ENCODE results near the gene PPP1R3F. TPM values are rescaled to one million over a fixed set of nuclear protein-coding genes. Genes with fewer than 3 reads are reported as not detected.
A peak's percentile ranks its signal among the peaks of the same experiment; 100 is the strongest.

The PPP1R3F gene
- total and polyA plus RNA-seq, 9 of the 15 experiments (the other 6 are each of a cell fraction or from before 2014, with no cell fraction given) = 0.03 to 0.91 (median 0.43) TPM; not detected in 1

DNA sequence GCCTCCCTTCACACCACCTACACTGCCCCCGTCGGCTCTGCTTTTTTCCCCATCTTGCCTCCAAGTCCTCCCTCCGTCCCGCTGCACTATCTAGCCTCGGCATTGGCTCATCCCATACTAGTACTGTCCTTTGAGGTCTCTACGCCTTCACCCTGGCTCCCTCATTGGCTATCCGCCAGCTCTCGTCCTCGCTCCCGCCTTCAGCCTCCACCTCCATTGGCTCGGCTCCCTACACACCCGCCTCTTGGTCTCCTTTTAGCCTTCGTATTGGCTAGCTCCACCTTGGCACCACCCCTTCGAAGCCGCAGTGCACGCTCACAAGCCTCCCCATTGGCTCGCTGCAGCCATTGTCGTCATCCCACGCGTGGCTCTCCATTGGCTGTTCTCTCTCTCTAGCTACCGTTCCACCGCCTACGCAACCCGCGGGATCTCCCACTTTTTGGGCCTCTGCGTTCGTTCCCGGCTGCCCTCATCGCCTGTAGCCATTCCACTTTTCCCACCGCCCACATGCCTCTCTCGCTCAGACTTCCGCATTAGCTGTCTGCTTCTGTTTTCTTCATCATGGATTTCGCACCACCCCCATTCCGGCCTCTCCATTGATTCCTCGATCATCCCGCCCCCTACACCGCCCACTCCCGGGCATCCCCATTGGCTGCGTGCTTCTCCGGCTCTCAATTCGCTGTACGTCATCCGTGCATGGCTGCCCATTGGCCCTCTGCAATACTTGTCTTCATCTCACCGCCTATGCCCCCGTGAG, 405 bp upstream of the PPP1R3F start (continued):
- no peak for TF ChIP-seq CBX1 (IDR thresholded peaks at IDR 0.05; ENCODE audit: low read depth)
- TF ChIP-seq ZBTB40 (IDR thresholded peaks at IDR 0.05) = no peak
- TF ChIP-seq ZBTB40 (CRISPR knock-in tag; IDR thresholded peaks at IDR 0.05) = no peak
- TF ChIP-seq, protein P1, sequence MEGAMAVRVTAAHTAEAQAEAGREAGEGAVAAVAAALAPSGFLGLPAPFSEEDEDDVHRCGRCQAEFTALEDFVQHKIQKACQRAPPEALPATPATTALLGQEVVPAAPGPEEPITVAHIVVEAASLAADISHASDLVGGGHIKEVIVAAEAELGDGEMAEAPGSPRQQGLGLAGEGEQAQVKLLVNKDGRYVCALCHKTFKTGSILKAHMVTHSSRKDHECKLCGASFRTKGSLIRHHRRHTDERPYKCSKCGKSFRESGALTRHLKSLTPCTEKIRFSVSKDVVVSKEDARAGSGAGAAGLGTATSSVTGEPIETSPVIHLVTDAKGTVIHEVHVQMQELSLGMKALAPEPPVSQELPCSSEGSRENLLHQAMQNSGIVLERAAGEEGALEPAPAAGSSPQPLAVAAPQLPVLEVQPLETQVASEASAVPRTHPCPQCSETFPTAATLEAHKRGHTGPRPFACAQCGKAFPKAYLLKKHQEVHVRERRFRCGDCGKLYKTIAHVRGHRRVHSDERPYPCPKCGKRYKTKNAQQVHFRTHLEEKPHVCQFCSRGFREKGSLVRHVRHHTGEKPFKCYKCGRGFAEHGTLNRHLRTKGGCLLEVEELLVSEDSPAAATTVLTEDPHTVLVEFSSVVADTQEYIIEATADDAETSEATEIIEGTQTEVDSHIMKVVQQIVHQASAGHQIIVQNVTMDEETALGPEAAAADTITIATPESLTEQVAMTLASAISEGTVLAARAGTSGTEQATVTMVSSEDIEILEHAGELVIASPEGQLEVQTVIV (CRISPR knock-in tag; IDR thresholded peaks at IDR 0.05; ENCODE audit: borderline replicate concordance) = no peak
- TF ChIP-seq ZNF77 (CRISPR knock-in tag; IDR thresholded peaks at IDR 0.05) = no peak
- no peak for TF ChIP-seq TEAD2 (tag; IDR thresholded peaks at IDR 0.05)
- peak; percentile 99 for TF ChIP-seq EGR1 (conservative IDR thresholded peaks at IDR 0.05)
- TF ChIP-seq MAZ (CRISPR knock-in tag; conservative IDR thresholded peaks at IDR 0.05 in 1 of 2, IDR thresholded peaks at IDR 0.05 in 1 of 2) = no peak
- TF ChIP-seq ZNF184 (CRISPR knock-in tag; IDR thresholded peaks at IDR 0.05) = no peak
- TF ChIP-seq ASH1L (IDR thresholded peaks at IDR 0.05; ENCODE audit: borderline replicate concordance, low read depth, partially characterized antibody) = peak; percentile 96

Measured in K562 (cell line).